ENCODE data around the gene LRRC4C.

Gene LRRC4C

GRCh38 chr11:41118521-41118920, 340.9 kb downstream of the LRRC4C start:
- Histone ChIP-seq H4K12ac (ENCODE audit: low read depth, low read length) (no peak overlapping the region), H3K18ac (ENCODE audit: low read length) (no peak overlapping the region), H3K14ac (ENCODE audit: low read length) (no peak overlapping the region), H2BK12ac (ENCODE audit: low read length) (no peak overlapping the region), H3K79me2 (ENCODE audit: control insufficient read depth, insufficient read depth, low read length, poor library complexity) (no peaks in the 10 kb centered on the region), H3K4ac (ENCODE audit: low read depth, low read length) (no peak overlapping the region), H3K9ac (ENCODE audit: low read length) (no peak overlapping the region), H3K4me2 (ENCODE audit: low read length) (no peak overlapping the region), H3K4me1 (ENCODE audit: control insufficient read depth in 1 of 2, insufficient read depth in 2 of 2, low read length in 2 of 2) (no peaks in the 10 kb centered on the region), H3K23ac (ENCODE audit: low read length) (no peak overlapping the region), H2AFZ (ENCODE audit: insufficient read depth, low read length, poor library complexity) (no peak overlapping the region), H2AK5ac (ENCODE audit: low read length) (no peak overlapping the region), H3K36me3 (ENCODE audit: control insufficient read depth in 1 of 2, insufficient read depth in 2 of 2, low read length in 2 of 2) (no peaks in the 10 kb centered on the region), H3K27me3 (ENCODE audit: insufficient read depth, low read length) (no peaks in the 10 kb centered on the region), H4K91ac (ENCODE audit: low read depth, low read length) (no peak overlapping the region), H2BK5ac (ENCODE audit: low read depth, low read length, poor library complexity) (no peak overlapping the region), H3K79me1 (ENCODE audit: low read length) (no peaks in the 10 kb centered on the region), H2BK120ac (ENCODE audit: insufficient read depth, low read length, poor library complexity) (no peak overlapping the region), H4K8ac (ENCODE audit: low read depth, low read length) (no peak overlapping the region), H3K4me3 (ENCODE audit: low read depth, low read length) (no peak overlapping the region), H3K9me3 (ENCODE audit: insufficient read depth, low read depth, low read length) (no peaks in the 10 kb centered on the region), H3K27ac (ENCODE audit: low read depth, low read length) (no peak overlapping the region)
- no peak for DNase-seq
- WGBS (ENCODE audit: extremely low coverage, insufficient coverage, insufficient read length) = 100% methylated on average over 2 of the region's 2 CpGs

DNA sequence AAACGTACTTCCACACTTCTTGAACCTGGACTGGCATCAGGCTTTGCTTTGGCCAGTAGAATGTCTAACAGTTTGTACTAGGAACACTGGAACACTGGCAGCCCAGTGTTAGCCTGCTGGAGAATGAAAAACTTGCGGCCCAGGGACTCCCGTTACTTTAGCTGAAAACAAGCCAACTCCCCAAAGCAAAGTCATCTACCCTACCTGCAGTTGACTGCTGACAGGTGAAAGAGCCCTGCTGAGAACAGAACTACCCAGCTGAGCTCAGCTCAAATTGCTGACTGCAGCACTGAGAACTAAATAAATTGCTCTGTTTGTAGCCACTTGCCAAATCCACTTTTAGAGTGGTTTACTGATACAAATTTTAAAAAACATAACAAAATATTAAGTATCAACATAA, 342.5 kb downstream of the LRRC4C start:
- no peak overlapping the region for H3K14ac ChIP-seq (ENCODE audit: low read length)
- H3K27me3 ChIP-seq (ENCODE audit: insufficient read depth, low read length) = no peaks in the 10 kb centered on the region
- no peak overlapping the region for H3K4ac ChIP-seq (ENCODE audit: low read depth, low read length)
- no peak overlapping the region for H2AK5ac ChIP-seq (ENCODE audit: low read length)
- H4K8ac ChIP-seq (ENCODE audit: low read depth, low read length) = no peak overlapping the region
- H2BK120ac ChIP-seq (ENCODE audit: insufficient read depth, low read length, poor library complexity) = no peak overlapping the region
- H3K27ac ChIP-seq (ENCODE audit: low read depth, low read length) = no peak overlapping the region
- no peak overlapping the region for H3K18ac ChIP-seq (ENCODE audit: low read length)
- no peaks in the 10 kb centered on the region for H3K79me2 ChIP-seq (ENCODE audit: control insufficient read depth, insufficient read depth, low read length, poor library complexity)
- no peak overlapping the region for H3K9ac ChIP-seq (ENCODE audit: low read length)
- H3K79me1 ChIP-seq (ENCODE audit: low read length) = no peaks in the 10 kb centered on the region
- H3K4me3 ChIP-seq (ENCODE audit: low read depth, low read length) = no peak overlapping the region
- DNase-seq = no peak
- WGBS (ENCODE audit: extremely low coverage, insufficient coverage, insufficient read length) = no CpG with 5 or more reads among the region's 3 CpGs
- H3K36me3 ChIP-seq (ENCODE audit: control insufficient read depth in 1 of 2, insufficient read depth in 2 of 2, low read length in 2 of 2) = no peaks in the 10 kb centered on the region
- H3K4me2 ChIP-seq (ENCODE audit: low read length) = no peak overlapping the region
- H3K9me3 ChIP-seq (ENCODE audit: insufficient read depth, low read depth, low read length) = no peaks in the 10 kb centered on the region
- H2BK12ac ChIP-seq (ENCODE audit: low read length) = no peak overlapping the region
- no peak overlapping the region for H4K91ac ChIP-seq (ENCODE audit: low read depth, low read length)
- no peak overlapping the region for H4K12ac ChIP-seq (ENCODE audit: low read depth, low read length)
- H3K23ac ChIP-seq (ENCODE audit: low read length) = no peak overlapping the region
- no peak overlapping the region for H2BK5ac ChIP-seq (ENCODE audit: low read depth, low read length, poor library complexity)
- no peaks in the 10 kb centered on the region for H3K4me1 ChIP-seq (ENCODE audit: control insufficient read depth in 1 of 2, insufficient read depth in 2 of 2, low read length in 2 of 2)
- no peak overlapping the region for H2AFZ ChIP-seq (ENCODE audit: insufficient read depth, low read length, poor library complexity)

DNA sequence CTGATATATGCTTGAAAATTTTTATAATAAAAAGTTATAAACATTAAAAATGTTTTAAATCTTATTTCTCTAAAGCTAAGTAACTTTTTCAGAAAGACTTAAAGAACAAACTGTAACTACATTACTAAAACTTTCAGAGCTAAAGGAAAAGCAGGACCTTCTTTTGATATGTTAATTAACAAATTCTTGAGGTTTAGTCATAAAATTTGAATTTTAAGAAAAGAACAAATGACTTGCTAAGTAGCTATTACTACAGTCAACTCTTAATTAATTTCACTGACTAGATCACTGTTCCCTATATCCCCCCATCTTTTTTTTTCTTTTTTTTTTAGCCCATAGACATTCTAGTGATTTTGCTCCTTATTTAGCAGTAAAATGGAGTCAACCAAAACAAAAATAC, 344.4 kb downstream of the LRRC4C start:
- no peaks in the 10 kb centered on the region for H3K36me3 ChIP-seq (ENCODE audit: control insufficient read depth in 1 of 2, insufficient read depth in 2 of 2, low read length in 2 of 2)
- H3K14ac ChIP-seq (ENCODE audit: low read length) = no peak overlapping the region
- H4K8ac ChIP-seq (ENCODE audit: low read depth, low read length) = no peak overlapping the region
- H2BK5ac ChIP-seq (ENCODE audit: low read depth, low read length, poor library complexity) = no peak overlapping the region
- H4K91ac ChIP-seq (ENCODE audit: low read depth, low read length) = no peak overlapping the region
- H3K9me3 ChIP-seq (ENCODE audit: insufficient read depth, low read depth, low read length) = no peaks in the 10 kb centered on the region
- H3K79me2 ChIP-seq (ENCODE audit: control insufficient read depth, insufficient read depth, low read length, poor library complexity) = no peaks in the 10 kb centered on the region
- H3K23ac ChIP-seq (ENCODE audit: low read length) = no peak overlapping the region
- no peaks in the 10 kb centered on the region for H3K27me3 ChIP-seq (ENCODE audit: insufficient read depth, low read length)
- H3K79me1 ChIP-seq (ENCODE audit: low read length) = no peaks in the 10 kb centered on the region
- H3K18ac ChIP-seq (ENCODE audit: low read length) = no peak overlapping the region
- no peak overlapping the region for H2BK12ac ChIP-seq (ENCODE audit: low read length)
- H3K4ac ChIP-seq (ENCODE audit: low read depth, low read length) = no peak overlapping the region
- no peak overlapping the region for H4K12ac ChIP-seq (ENCODE audit: low read depth, low read length)
- no peaks in the 10 kb centered on the region for H3K4me1 ChIP-seq (ENCODE audit: control insufficient read depth in 1 of 2, insufficient read depth in 2 of 2, low read length in 2 of 2)
- no peak for DNase-seq
- H2BK120ac ChIP-seq (ENCODE audit: insufficient read depth, low read length, poor library complexity) = no peak overlapping the region
- H3K9ac ChIP-seq (ENCODE audit: low read length) = no peak overlapping the region
- H2AFZ ChIP-seq (ENCODE audit: insufficient read depth, low read length, poor library complexity) = no peak overlapping the region
- no peak overlapping the region for H3K4me3 ChIP-seq (ENCODE audit: low read depth, low read length)
- no peak overlapping the region for H3K27ac ChIP-seq (ENCODE audit: low read depth, low read length)
- no peak overlapping the region for H3K4me2 ChIP-seq (ENCODE audit: low read length)
- H2AK5ac ChIP-seq (ENCODE audit: low read length) = no peak overlapping the region

DNA sequence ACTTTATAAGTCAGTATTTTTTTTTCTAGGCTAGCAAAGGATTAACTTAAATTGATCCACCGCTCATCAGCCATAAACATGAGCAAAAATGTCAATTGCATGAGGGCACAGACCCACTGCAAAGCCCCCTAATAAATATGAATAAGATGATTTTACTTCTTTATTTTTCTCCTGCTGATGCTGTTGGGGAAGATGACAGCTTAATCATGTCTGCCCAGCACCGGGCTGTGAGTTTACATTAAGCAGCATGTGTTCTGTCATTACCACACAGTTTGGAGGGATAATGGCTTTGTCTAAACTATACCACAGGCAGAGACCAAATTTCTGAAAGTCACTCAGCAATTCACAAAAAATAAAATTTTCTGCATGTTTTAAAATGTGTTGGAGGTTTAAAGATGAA, 346.3 kb downstream of the LRRC4C start:
- no peaks in the 10 kb centered on the region for H3K79me2 ChIP-seq (ENCODE audit: control insufficient read depth, insufficient read depth, low read length, poor library complexity)
- no peak for DNase-seq
- no peak overlapping the region for H3K18ac ChIP-seq (ENCODE audit: low read length)
- H4K12ac ChIP-seq (ENCODE audit: low read depth, low read length) = no peak overlapping the region
- H3K23ac ChIP-seq (ENCODE audit: low read length) = no peak overlapping the region
- no peak overlapping the region for H2BK120ac ChIP-seq (ENCODE audit: insufficient read depth, low read length, poor library complexity)
- no CpG with 5 or more reads among the region's 2 CpGs for WGBS (ENCODE audit: extremely low coverage, insufficient coverage, insufficient read length)
- no peaks in the 10 kb centered on the region for H3K27me3 ChIP-seq (ENCODE audit: insufficient read depth, low read length)
- no peak overlapping the region for H4K91ac ChIP-seq (ENCODE audit: low read depth, low read length)
- no peak overlapping the region for H3K27ac ChIP-seq (ENCODE audit: low read depth, low read length)
- no peak overlapping the region for H3K14ac ChIP-seq (ENCODE audit: low read length)
- no peak overlapping the region for H3K4ac ChIP-seq (ENCODE audit: low read depth, low read length)
- no peaks in the 10 kb centered on the region for H3K4me1 ChIP-seq (ENCODE audit: control insufficient read depth in 1 of 2, insufficient read depth in 2 of 2, low read length in 2 of 2)
- no peak overlapping the region for H2AFZ ChIP-seq (ENCODE audit: insufficient read depth, low read length, poor library complexity)
- no peak overlapping the region for H3K9ac ChIP-seq (ENCODE audit: low read length)
- H3K4me2 ChIP-seq (ENCODE audit: low read length) = no peak overlapping the region
- no peaks in the 10 kb centered on the region for H3K9me3 ChIP-seq (ENCODE audit: insufficient read depth, low read depth, low read length)
- H2BK12ac ChIP-seq (ENCODE audit: low read length) = no peak overlapping the region
- no peak overlapping the region for H2AK5ac ChIP-seq (ENCODE audit: low read length)
- H4K8ac ChIP-seq (ENCODE audit: low read depth, low read length) = no peak overlapping the region
- no peak overlapping the region for H3K4me3 ChIP-seq (ENCODE audit: low read depth, low read length)
- no peak overlapping the region for H2BK5ac ChIP-seq (ENCODE audit: low read depth, low read length, poor library complexity)
- H3K36me3 ChIP-seq (ENCODE audit: control insufficient read depth in 1 of 2, insufficient read depth in 2 of 2, low read length in 2 of 2) = no peaks in the 10 kb centered on the region
- no peaks in the 10 kb centered on the region for H3K79me1 ChIP-seq (ENCODE audit: low read length)

- no peaks in the 10 kb centered on the region for H3K27me3 ChIP-seq (ENCODE audit: insufficient read depth, low read length)
- no peaks in the 10 kb centered on the region for H3K79me1 ChIP-seq (ENCODE audit: low read length)
- no peaks in the 10 kb centered on the region for H3K4me1 ChIP-seq (ENCODE audit: control insufficient read depth in 1 of 2, insufficient read depth in 2 of 2, low read length in 2 of 2)
- H4K91ac ChIP-seq (ENCODE audit: low read depth, low read length) = no peak overlapping the region
- no peak overlapping the region for H4K8ac ChIP-seq (ENCODE audit: low read depth, low read length)
- H2AFZ ChIP-seq (ENCODE audit: insufficient read depth, low read length, poor library complexity) = no peak overlapping the region
- H4K12ac ChIP-seq (ENCODE audit: low read depth, low read length) = no peak overlapping the region
- no peak overlapping the region for H3K4me2 ChIP-seq (ENCODE audit: low read length)
- H3K18ac ChIP-seq (ENCODE audit: low read length) = no peak overlapping the region
- no peak overlapping the region for H2BK12ac ChIP-seq (ENCODE audit: low read length)
- no peak overlapping the region for H3K23ac ChIP-seq (ENCODE audit: low read length)
- no peak overlapping the region for H3K9ac ChIP-seq (ENCODE audit: low read length)
- no peak overlapping the region for H2AK5ac ChIP-seq (ENCODE audit: low read length)
- H3K14ac ChIP-seq (ENCODE audit: low read length) = no peak overlapping the region
- H3K36me3 ChIP-seq (ENCODE audit: control insufficient read depth in 1 of 2, insufficient read depth in 2 of 2, low read length in 2 of 2) = no peaks in the 10 kb centered on the region
- H3K9me3 ChIP-seq (ENCODE audit: insufficient read depth, low read depth, low read length) = no peaks in the 10 kb centered on the region
- no peak overlapping the region for H3K4ac ChIP-seq (ENCODE audit: low read depth, low read length)
- no peak overlapping the region for H3K27ac ChIP-seq (ENCODE audit: low read depth, low read length)
- H2BK120ac ChIP-seq (ENCODE audit: insufficient read depth, low read length, poor library complexity) = no peak overlapping the region
- DNase-seq = no peak
- no peaks in the 10 kb centered on the region for H3K79me2 ChIP-seq (ENCODE audit: control insufficient read depth, insufficient read depth, low read length, poor library complexity)
- whole genome bisulfite sequencing (ENCODE audit: extremely low coverage, insufficient coverage, insufficient read length) = no CpG with 5 or more reads among the region's 4 CpGs
- no peak overlapping the region for H3K4me3 ChIP-seq (ENCODE audit: low read depth, low read length)
- H2BK5ac ChIP-seq (ENCODE audit: low read depth, low read length, poor library complexity) = no peak overlapping the region
Measured at GRCh38 chr11:41110527-41110926, 348.9 kb downstream of the LRRC4C start.
